RWPE1 (cell line): ENCODE results near the gene KIAA1217.

Experiments used
- CTCF ChIA-PET: fragments of 350-600 bp; sonication (Branson Sonifier 250); formaldehyde crosslinking; extraction: SDS; loops from one replicate; lab custom pipeline; 2021; lab: Yijun Ruan, JAX
- POLR2A ChIA-PET: fragments of 400-600 bp; formaldehyde crosslinking; extraction: SDS; loops from one replicate; lab custom pipeline; 2020; ENCODE audit warnings: antibody characterized with exemption; ENCODE audit not compliant: low non-redundant PET; lab: Yijun Ruan, JAX
- DNase-seq: peaks from one replicate; pipeline ENCODE4 v3.0.0; 2012; ENCODE audit warnings: low spot score
- H3K27ac ChIP-seq: fragments of 450-650 bp; 2 replicates; pipeline ENCODE4 v1.5.1; 2017
- CTCF ChIP-seq: fragments of 450-650 bp; conservative IDR thresholded peaks from 2 replicates; pipeline ENCODE4 v1.5.1; 2017; ENCODE audit warnings: low read depth, mild to moderate bottlenecking

The KIAA1217 gene

DNA sequence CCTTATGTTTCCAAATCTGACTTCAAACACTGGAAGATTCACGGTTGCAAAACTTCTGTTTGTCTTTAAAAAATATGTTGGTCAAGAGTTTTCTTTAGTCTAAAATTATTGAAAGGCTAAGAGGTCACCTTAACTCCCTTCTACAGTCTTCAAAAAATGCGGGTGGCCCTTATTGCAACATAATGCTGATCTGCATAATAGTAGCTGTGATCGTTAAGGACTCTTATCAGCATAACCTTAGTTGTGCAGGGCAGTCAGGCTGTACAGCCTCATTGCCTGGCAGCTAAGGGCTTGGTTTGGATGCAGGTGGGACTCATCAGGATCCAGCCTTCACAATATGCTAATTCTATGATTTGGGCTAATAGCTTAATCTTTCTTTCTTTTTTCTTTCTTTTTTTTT is 15.0 kb downstream of the KIAA1217 start:
- POLR2A ChIA-PET = no interaction called here
- DNase-seq = no peak
- CTCF ChIA-PET = interaction anchor here (0.6 kb wide), 2 partner anchors 88 to 168 kb away, joined by 3 read pairs; no protein-coding TSS in a partner anchor
- no peak overlapping the region for H3K27ac ChIP-seq
- no peak for TF ChIP-seq CTCF

DNA sequence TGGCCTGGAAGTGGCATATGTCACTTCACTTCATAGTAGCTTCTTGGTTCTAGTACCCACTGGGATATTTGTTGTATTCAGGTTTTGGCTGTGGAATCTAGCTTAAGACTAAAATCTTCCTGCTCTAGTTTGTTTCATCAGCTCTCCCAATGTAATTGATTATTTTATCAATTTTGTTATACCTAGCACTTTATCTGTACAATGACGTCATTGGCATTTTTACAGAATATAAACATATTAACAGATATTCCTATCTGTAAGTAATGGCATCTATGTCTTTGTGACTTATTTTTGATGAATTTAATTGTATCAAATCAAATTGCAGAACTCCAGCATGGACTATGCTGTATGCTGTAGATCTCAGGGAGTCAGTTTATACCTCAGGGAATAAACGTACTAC is 19.7 kb downstream of the KIAA1217 start:
- H3K27ac ChIP-seq = no peak overlapping the region
- ChIA-PET POLR2A (no interaction called here), CTCF (interaction anchor here (0.6 to 0.9 kb wide), 2 partner anchors 33 to 34 kb away, joined by 3 to 5 read pairs; no protein-coding TSS in a partner anchor)
- no peak for TF ChIP-seq CTCF
- no peak for DNase-seq

GRCh38 chr10:24229909-24230308 is 21.0 kb downstream of the KIAA1217 start:
- ChIA-PET CTCF (interaction anchor here (1.2 kb wide), 1 partner anchor 33 kb away, joined by 3 read pairs; no protein-coding TSS in a partner anchor), POLR2A (no interaction called here)
- no peak for DNase-seq
- no peak for TF ChIP-seq CTCF
- no peak overlapping the region for H3K27ac ChIP-seq

DNA sequence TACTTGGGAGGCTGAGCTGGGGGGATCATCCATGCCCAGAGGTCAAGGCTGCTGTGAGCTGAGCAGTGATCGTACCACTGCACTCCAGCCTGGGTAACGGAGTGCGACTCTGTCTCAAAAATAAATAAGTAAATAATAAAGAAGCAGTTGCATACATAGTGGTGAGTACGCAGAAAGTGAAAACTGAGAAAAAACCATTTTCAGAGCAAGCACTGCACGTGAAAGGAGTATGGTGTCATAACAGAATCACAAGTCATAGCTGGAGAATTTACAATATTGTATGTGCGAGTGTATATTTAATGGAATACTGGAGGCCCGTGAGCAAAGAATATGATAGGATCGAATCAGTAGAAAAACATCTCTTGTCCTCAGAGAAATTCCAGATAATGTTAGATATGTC is 22.3 kb downstream of the KIAA1217 start:
- TF ChIP-seq CTCF = no peak
- ChIA-PET POLR2A (no interaction called here), CTCF (no interaction called here)
- no peak overlapping the region for H3K27ac ChIP-seq
- DNase-seq = no peak

DNA sequence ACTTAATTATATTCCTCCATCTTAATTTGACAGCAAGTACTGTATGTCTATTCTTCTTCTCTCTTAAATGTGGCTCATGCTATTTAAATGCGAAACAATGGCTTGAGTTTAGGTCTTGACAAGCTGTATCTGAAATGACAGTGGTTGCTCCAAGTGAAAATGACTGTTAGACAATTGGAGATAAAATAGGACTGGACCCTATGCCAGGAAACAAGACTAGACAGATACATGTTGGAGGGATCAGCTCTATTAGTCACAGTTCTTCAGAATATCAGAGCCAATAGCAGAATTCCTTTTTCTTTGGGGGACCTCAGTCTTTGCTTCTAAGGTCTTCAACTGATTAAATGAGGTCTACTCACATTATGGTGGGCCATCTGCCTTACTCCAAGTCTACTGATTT is 25.8 kb downstream of the KIAA1217 start:
- no peak for DNase-seq
- POLR2A ChIA-PET = no interaction called here
- H3K27ac ChIP-seq = no peak overlapping the region
- CTCF ChIA-PET = no interaction called here
- TF ChIP-seq CTCF = no peak

GRCh38 chr10:24235471-24235870 is 26.5 kb downstream of the KIAA1217 start:
- DNase-seq = no peak
- ChIA-PET CTCF (no interaction called here), POLR2A (no interaction called here)
- H3K27ac ChIP-seq = no peak overlapping the region
- no peak for TF ChIP-seq CTCF
